Stimulated activated CD8-positive, alpha-beta memory T cell treated with anti-CD3 and anti-CD28 coated beads, Interleukin-2, amount 100 ng/mL, for 48 hours (primary cell): ENCODE measurements around the gene PPP2R5B.
"Not testable (repeated sequence)": the region's sequence is repeated elsewhere in the genome, so short reads cannot be mapped to it uniquely, and the experiment has no call there.

Source experiments
- DNase-seq, 2 donors: peaks; one replicate each; pipeline ENCODE4 v3.0.0-alpha.2; 2020; ENCODE audit warnings: low read depth in 2 of 2

The PPP2R5B gene

DNA sequence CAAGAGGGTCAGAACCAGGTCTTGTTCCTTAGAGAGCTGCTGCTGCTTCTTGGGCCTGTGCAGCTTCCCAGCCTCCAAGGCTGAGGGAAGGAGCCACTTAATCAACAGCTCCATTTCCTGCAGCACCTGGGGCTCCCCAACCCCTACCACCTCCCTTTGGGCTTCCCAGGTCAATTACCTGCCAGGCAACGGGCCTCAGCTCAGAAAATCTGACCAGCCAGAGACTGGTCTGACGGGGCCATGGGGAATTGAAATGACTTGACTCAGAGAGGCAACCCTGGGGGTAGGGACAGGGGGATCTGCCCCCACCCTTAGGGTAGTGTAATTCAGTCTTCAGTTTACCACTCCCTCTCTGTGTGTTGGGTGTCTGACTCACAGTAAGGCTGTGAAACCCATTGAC lies 52.2 kb downstream of the PPP2R5B start:
- DNase-seq: no peak

DNA sequence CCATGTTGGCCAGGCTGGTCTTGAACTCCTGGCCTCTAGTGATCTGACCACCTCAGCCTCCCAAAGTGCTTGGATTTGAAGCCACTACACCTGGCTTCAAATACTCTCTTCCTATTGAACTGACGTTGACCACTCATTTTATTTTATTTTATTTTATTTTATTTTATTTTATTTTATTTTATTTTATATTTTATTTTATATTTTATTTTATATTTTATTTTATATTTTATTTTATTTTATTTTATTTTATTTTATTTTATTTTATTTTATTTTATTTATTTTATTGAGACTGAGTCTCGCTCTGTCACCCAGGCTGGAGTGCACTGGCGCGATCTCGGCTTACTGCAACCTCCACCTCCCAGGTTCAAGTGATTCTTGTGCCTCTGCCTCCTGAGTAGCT lies 58.9 kb downstream of the PPP2R5B start:
- DNase-seq: not testable (repeated sequence)
